T-cell (primary cell): ENCODE data around the gene CRYGN. TPM values are rescaled to one million over a fixed set of nuclear protein-coding genes. Genes with fewer than 3 reads are reported as not detected.

Experiments used
- ATAC-seq, 4 experiments: fragments of 200-7000 bp in 3 of 4; fragments of 150-1000 bp in 1 of 4; cut with Tn5 transposase; replicated peaks in 1 of 4; 1 replicate in 3 of 4; 2 replicates in 1 of 4; pipeline ENCODE4 v1.10.0; 2021; ENCODE audit warnings: moderate library complexity in 3 of 4, mild to moderate bottlenecking in 2 of 4, moderate number of reproducible peaks in 1 of 4
- CTCF ChIA-PET, 2 donors: fragments of 300-600 bp; sonication (Branson Sonifier 250); formaldehyde crosslinking; loops; one replicate each; lab custom pipeline; 2022; ENCODE audit warnings: antibody characterized with exemption in 2 of 2; lab: Charles Lee
- POLR2A ChIA-PET, 2 donors: fragments of 300-600 bp; sonication (Branson Sonifier 250); formaldehyde crosslinking; loops; one replicate each; lab custom pipeline; 2022; ENCODE audit warnings: antibody characterized with exemption in 2 of 2; lab: Charles Lee
- DNase-seq, 35 experiments: peaks; one replicate each; pipeline versions ENCODE4 v3.0.0 to v3.0.0-alpha.2; 2013 to 2023
- H3K27ac ChIP-seq: one replicate; pipeline ENCODE4 v1.5.1; 2013; ENCODE audit warnings: low read length
- H3K27me3 ChIP-seq, 2 experiments: replicated peaks in 1 of 2; 1 replicate in 1 of 2; 2 replicates in 1 of 2; pipeline versions ENCODE4 v1.6.1 to v1.7.0; 2013; ENCODE audit warnings: low read length in 1 of 2, mixed read lengths in 1 of 2; ENCODE audit not compliant: control insufficient read depth in 2 of 2, insufficient read depth in 2 of 2; ENCODE audit errors: extremely low read depth in 1 of 2
- H3K36me3 ChIP-seq, 2 donors: 1 replicate in 1 of 2; 2 replicates in 1 of 2; pipeline versions ENCODE4 v1.6.1 to v1.7.0; 2013; ENCODE audit warnings: low read length in 1 of 2; ENCODE audit not compliant: control insufficient read depth in 2 of 2, insufficient read depth in 1 of 2; ENCODE audit errors: extremely low read depth in 1 of 2
- H3K4me1 ChIP-seq, 2 experiments: 1 replicate in 1 of 2; 2 replicates in 1 of 2; pipeline versions ENCODE4 v1.6.1 to v1.7.0; 2013; ENCODE audit warnings: low read length in 2 of 2, mixed read lengths in 1 of 2; ENCODE audit not compliant: insufficient read depth in 2 of 2, control insufficient read depth in 1 of 2; ENCODE audit errors: extremely low read depth in 1 of 2
- H3K4me3 ChIP-seq, 2 donors: 1 replicate in 1 of 2; 2 replicates in 1 of 2; pipeline versions ENCODE4 v1.5.1 to v1.7.0; 2013; ENCODE audit warnings: mild to moderate bottlenecking in 2 of 2, low read length in 1 of 2, moderate library complexity in 1 of 2; ENCODE audit not compliant: control insufficient read depth in 1 of 2; ENCODE audit errors: extremely low read depth in 1 of 2
- H3K9me3 ChIP-seq: 2 replicates; pipeline ENCODE4 v1.7.0; 2013
- H3K27ac Mint-ChIP-seq, 2 donors: one replicate each; pipeline ENCODE4 v1.8.0; 2020 to 2021; ENCODE audit warnings: mild to moderate bottlenecking in 2 of 2, mixed read lengths in 2 of 2
- H3K27me3 Mint-ChIP-seq, 2 donors: one replicate each; pipeline ENCODE4 v1.8.0; 2021 to 2022; ENCODE audit warnings: mixed read lengths in 2 of 2
- H3K36me3 Mint-ChIP-seq: one replicate; pipeline ENCODE4 v1.8.0; 2021; ENCODE audit warnings: mixed read lengths
- H3K4me1 Mint-ChIP-seq, 3 donors: one replicate each; pipeline ENCODE4 v1.8.0; 2020 to 2022; ENCODE audit warnings: mixed read lengths in 3 of 3, mild to moderate bottlenecking in 1 of 3
- H3K4me3 Mint-ChIP-seq, 3 donors: one replicate each; pipeline ENCODE4 v1.8.0; 2020 to 2022; ENCODE audit warnings: mild to moderate bottlenecking in 3 of 3, mixed read lengths in 3 of 3, moderate library complexity in 3 of 3
- H3K9me3 Mint-ChIP-seq, 3 donors: one replicate each; pipeline ENCODE4 v1.8.0; 2020 to 2022; ENCODE audit warnings: mixed read lengths in 3 of 3
- WGBS: methylation state at CpG from one replicate; pipeline ENCODE4 v1.1.5; 2013; ENCODE audit warnings: missing lambda C conversion rate; ENCODE audit not compliant: insufficient coverage; 5-methylcytosine and 5-hydroxymethylcytosine counted together
- total RNA-seq, 35 experiments: library from RNA in 6 of 35; stranded (reverse) in 6 of 35; fragments of 120-200 nt in 1 of 35; gene quantifications; one replicate each; pipeline versions ENCODE4 v1.2.1 to v1.2.4 and lab custom pipeline; 2013 to 2026

The CRYGN gene
- total RNA-seq, 5 donors from 2014 or later (not counting 1 experiment from before 2014, with no cell fraction given): 0.98 to 1.8 (median 1.0) TPM; not detected in 2

DNA sequence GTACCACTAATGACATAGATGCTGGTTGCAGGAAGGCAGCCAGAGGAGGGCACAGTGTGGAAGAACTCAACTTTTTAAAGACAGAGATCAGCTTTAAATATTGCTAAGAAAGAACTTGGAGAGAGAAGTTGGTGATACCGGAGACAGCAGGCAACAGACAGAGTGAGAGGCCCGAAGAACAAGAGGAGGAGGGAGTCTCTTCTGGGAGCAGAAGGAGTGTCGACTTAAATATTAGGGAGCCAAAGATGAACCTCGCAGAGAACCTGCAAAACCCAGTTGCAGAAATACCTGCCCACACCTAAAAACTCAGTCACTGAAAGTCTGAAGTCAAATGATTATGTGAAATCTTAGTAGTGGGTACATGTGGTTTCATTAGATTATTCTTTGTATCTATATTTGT is 26.7 kb downstream of the CRYGN start:
- no peak for ATAC-seq
- no CpG with 5 or more reads among the region's 4 CpGs for WGBS
- Mint-ChIP-seq H3K27me3 (peaks cover 8 to 35% of the 10 kb centered on the region in 2 donors), H3K9me3 (peaks cover 0 to 3% (median 0%) of the 10 kb centered on the region in 3 donors), H3K27ac (peak overlapping the region in 1 of 2 donors; percentile 38), H3K4me1 (peaks cover 28 to 39% (median 37%) of the 10 kb centered on the region in 3 donors), H3K4me3 (no peak overlapping the region), H3K36me3 (peaks cover 4% of the 10 kb centered on the region)
- H3K27me3 ChIP-seq: peaks cover 2 to 48% of the 10 kb centered on the region in 2 experiments
- CTCF ChIA-PET: no interaction called here
- no peak overlapping the region for H3K4me3 ChIP-seq
- no peak for DNase-seq
- H3K36me3 ChIP-seq: no peaks in the 10 kb centered on the region
- H3K4me1 ChIP-seq: peaks cover 0 to 37% of the 10 kb centered on the region in 2 experiments
- no peaks in the 10 kb centered on the region for H3K9me3 ChIP-seq
- POLR2A ChIA-PET: no interaction called here
- H3K27ac ChIP-seq: no peak overlapping the region

DNA sequence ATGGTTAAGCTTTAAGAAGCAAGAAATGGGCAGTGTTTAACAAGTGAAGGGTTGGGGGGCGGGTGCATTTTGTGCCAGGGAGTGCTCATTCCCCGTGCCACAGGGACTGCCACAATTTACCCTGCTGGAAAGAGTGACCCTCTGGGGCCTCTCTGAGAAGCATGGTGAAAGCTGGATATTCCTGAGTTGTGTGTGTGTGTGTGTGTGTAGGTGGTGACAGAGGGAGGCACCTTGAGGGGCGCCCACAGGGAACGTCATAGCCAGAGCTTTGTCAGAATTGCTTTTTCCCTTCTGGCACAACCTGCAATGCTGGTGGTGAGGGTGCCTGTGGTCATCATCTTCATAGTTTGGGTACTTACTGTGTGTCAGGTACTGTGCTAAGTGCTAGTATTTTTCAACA is 27.6 kb downstream of the CRYGN start:
- no peak overlapping the region for H3K27ac Mint-ChIP-seq
- H3K36me3 ChIP-seq: no peaks in the 10 kb centered on the region
- 91% methylated on average over 3 of the region's 4 CpGs for WGBS
- H3K4me3 Mint-ChIP-seq: peak overlapping the region in 1 of 3 donors; percentile 28
- no peaks in the 10 kb centered on the region for H3K9me3 Mint-ChIP-seq
- H3K4me1 Mint-ChIP-seq: peaks cover 28 to 40% (median 37%) of the 10 kb centered on the region in 3 donors
- no peaks in the 10 kb centered on the region for H3K9me3 ChIP-seq
- ATAC-seq: no peak
- no peak overlapping the region for H3K27ac ChIP-seq
- ChIA-PET CTCF (interaction anchor here in 1 of 2 donors (0.7 kb wide), 1 partner anchor 975 kb away, joined by 3 read pairs; no protein-coding TSS in a partner anchor), POLR2A (interaction anchor here (0.6 to 0.7 kb wide), 3 partner anchors 35 to 464 kb away, joined by 4 to 5 read pairs (median 5); no protein-coding TSS in a partner anchor)
- H3K27me3 Mint-ChIP-seq: peaks cover 8 to 33% of the 10 kb centered on the region in 2 donors
- peaks cover 4% of the 10 kb centered on the region for H3K36me3 Mint-ChIP-seq
- no peak for DNase-seq
- H3K4me1 ChIP-seq: peaks cover 0 to 42% of the 10 kb centered on the region in 2 experiments
- no peak overlapping the region for H3K4me3 ChIP-seq
- peaks cover 2 to 49% of the 10 kb centered on the region in 2 experiments for H3K27me3 ChIP-seq

DNA sequence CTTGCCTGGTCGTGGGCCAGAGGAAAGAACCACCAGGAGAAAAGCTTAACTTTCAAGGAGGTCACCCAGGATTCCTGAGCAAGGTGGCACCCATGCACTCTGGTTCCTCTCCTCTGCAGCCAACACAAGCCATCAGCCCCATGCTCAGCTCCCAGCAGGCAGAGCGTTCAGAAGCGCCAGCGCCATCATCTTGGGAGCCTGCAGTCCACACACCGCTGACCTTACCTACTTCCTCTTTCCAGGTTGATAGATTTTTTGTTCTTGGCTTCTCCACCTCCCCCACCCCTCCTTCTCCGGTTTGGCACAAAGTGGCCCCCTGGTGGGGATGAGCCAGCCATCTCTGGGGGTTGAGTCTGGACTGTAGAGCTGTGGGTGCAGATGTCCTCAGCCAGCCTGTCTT is 28.4 kb downstream of the CRYGN start:
- no peak for ATAC-seq
- WGBS: 60% methylated on average over 1 of the region's 6 CpGs
- POLR2A ChIA-PET: interaction anchor here (0.6 to 0.7 kb wide), 3 partner anchors 36 to 465 kb away, joined by 4 to 5 read pairs (median 5); no protein-coding TSS in a partner anchor
- peaks cover 4% of the 10 kb centered on the region for H3K36me3 Mint-ChIP-seq
- H3K4me3 Mint-ChIP-seq: peak overlapping the region; percentile 25 to 69 (median 67)
- CTCF ChIA-PET: interaction anchor here in 1 of 2 donors (0.6 to 0.7 kb wide), 2 partner anchors 45 to 974 kb away, joined by 3 read pairs; no protein-coding TSS in a partner anchor
- H3K4me1 Mint-ChIP-seq: peaks cover 30 to 42% (median 37%) of the 10 kb centered on the region in 3 donors
- peaks cover 0 to 46% of the 10 kb centered on the region in 2 experiments for H3K4me1 ChIP-seq
- H3K4me3 ChIP-seq: no peak overlapping the region
- peaks cover 2 to 47% of the 10 kb centered on the region in 2 experiments for H3K27me3 ChIP-seq
- peaks cover 8 to 30% of the 10 kb centered on the region in 2 donors for H3K27me3 Mint-ChIP-seq
- no peaks in the 10 kb centered on the region for H3K9me3 Mint-ChIP-seq
- DNase-seq: no peak
- no peaks in the 10 kb centered on the region for H3K9me3 ChIP-seq
- H3K36me3 ChIP-seq: no peaks in the 10 kb centered on the region
- H3K27ac ChIP-seq: no peak overlapping the region
- peak overlapping the region in 1 of 2 donors; percentile 11 for H3K27ac Mint-ChIP-seq

DNA sequence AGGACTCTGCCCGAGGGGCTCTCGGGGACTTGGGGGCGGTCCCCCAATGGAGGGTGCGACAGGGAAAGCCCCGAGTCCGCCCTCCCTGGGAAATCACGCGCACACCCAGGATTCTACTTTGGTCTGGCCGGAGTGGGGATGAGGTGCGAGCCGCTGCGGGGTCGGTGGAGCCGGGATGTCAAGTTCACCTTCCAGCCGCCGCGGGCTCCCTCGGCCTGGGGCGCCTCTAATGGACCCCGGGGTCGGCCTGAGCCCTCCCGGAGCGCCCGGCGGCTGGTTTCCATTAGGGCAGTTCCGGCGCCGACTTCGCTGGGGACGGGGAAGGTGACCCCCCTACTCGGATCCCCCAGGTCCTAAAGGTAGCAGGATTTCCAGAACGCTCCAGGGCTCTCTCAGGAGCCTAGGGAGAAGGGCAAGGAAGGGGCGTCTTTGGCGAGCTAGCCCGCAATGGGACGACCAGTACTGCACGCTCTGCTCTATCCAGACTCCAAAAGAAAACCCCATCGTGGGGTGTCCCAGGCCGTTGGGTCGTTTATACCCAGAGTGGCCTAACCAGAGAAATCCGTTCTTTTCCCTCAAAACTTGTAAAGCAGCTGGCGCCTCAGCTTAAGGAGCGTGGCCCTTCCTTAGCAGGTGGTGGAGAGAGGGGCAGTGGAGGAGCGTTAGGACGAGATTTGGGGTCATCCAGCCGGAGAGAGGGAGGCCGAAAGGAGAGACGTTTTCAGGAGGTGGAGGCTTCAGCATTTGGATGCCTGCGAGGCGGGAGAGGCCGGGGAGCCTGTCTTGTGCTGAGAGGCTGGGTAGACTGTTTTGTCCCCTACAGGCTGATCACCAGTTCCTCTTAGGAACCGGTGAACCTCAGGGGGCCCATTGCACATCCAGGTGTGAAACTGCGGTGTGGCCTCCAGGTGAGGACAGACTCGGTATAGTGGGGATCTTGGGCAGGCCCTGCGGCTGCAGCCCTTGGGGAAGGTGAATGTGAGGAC is 29.2 kb downstream of the CRYGN start:
- Histone ChIP-seq H3K4me1 (peaks cover 0 to 46% of the 10 kb centered on the region in 2 experiments), H3K27me3 (peaks cover 2 to 43% of the 10 kb centered on the region in 2 experiments), H3K9me3 (no peaks in the 10 kb centered on the region), H3K36me3 (no peaks in the 10 kb centered on the region), H3K4me3 (peak overlapping the region in 1 of 2 donors; percentile 59), H3K27ac (peak overlapping the region; percentile 94)
- Mint-ChIP-seq H3K36me3 (peaks cover 4% of the 10 kb centered on the region), H3K9me3 (no peaks in the 10 kb centered on the region), H3K4me3 (peak overlapping the region; percentile 67 to 69 (median 67)), H3K4me1 (peaks cover 30 to 43% (median 37%) of the 10 kb centered on the region in 3 donors), H3K27me3 (peaks cover 8 to 30% of the 10 kb centered on the region in 2 donors), H3K27ac (peak overlapping the region; percentile 22 to 61)
- DNase-seq (peak in 12 of 35 experiments; percentile 16 to 55 (median 26)), ATAC-seq (no peak)
- ChIA-PET CTCF (interaction anchor here in 1 of 2 donors (0.6 kb wide), 1 partner anchor 99 kb away, joined by 3 read pairs; no protein-coding TSS in a partner anchor), POLR2A (no interaction called here)
- WGBS: 35% methylated on average over 42 of the region's 55 CpGs

- H3K36me3 ChIP-seq: no peaks in the 10 kb centered on the region
- CTCF ChIA-PET: interaction anchor here in 1 of 2 donors (0.6 kb wide), 1 partner anchor 98 kb away, joined by 3 read pairs; no protein-coding TSS in a partner anchor
- POLR2A ChIA-PET: interaction anchor here in 1 of 2 donors (0.6 to 0.7 kb wide), 2 partner anchors 70 to 110 kb away, joined by 4 to 6 read pairs; partner anchors contain the start of gene RHEB
- no peaks in the 10 kb centered on the region for H3K9me3 ChIP-seq
- DNase-seq (peak in 16 of 35 experiments; percentile 12 to 52 (median 28)), ATAC-seq (peak in 3 of 4 experiments; percentile 14 to 45 (median 36))
- H3K4me3 Mint-ChIP-seq: peak within 1 kb of the TSS; percentile 76 to 82 (median 78)
- peaks cover 0 to 51% of the 10 kb centered on the region in 2 experiments for H3K4me1 ChIP-seq
- H3K27me3 ChIP-seq: peaks cover 2 to 43% of the 10 kb centered on the region in 2 experiments
- H3K4me1 Mint-ChIP-seq: peaks cover 30 to 49% (median 37%) of the 10 kb centered on the region in 3 donors
- no peaks in the 10 kb centered on the region for H3K9me3 Mint-ChIP-seq
- peaks cover 8 to 30% of the 10 kb centered on the region in 2 donors for H3K27me3 Mint-ChIP-seq
- WGBS: 3% methylated on average over 67 of the region's 75 CpGs
- peaks cover 4% of the 10 kb centered on the region for H3K36me3 Mint-ChIP-seq
- H3K4me3 ChIP-seq: peak within 1 kb of the TSS; percentile 59 to 63
- H3K27ac Mint-ChIP-seq: peak within 1 kb of the TSS; percentile 87 to 93
- peak within 1 kb of the TSS; percentile 94 for H3K27ac ChIP-seq
Observed at GRCh38 chr7:151409667-151410404, 30.1 kb downstream of the CRYGN start, which contains the start of gene WDR86. WDR86 (minus strand) TSS chr7:151410038; CDS start chr7:151409589, 449 bp downstream.
